GM12878 (cell line): Measurements from ENCODE around the gene LAMB4. TPM values are rescaled to one million over a fixed set of nuclear protein-coding genes. Genes with fewer than 3 reads are reported as not detected.

ENCODE experiments used
- ELK1 ChIP-seq: IDR thresholded peaks from 2 replicates; pipeline ENCODE4 v1.6.1; 2012; ENCODE audit warnings: low read depth, low read length, improper control_type of control experiment
- ZBED1 ChIP-seq: IDR thresholded peaks from 2 replicates; pipeline ENCODE4 v1.6.1; 2016; ENCODE audit warnings: borderline replicate concordance
- ZBTB4 ChIP-seq: fragments of 450-650 bp; formaldehyde crosslinking; IDR thresholded peaks from 2 replicates; pipeline ENCODE4 v1.4.0; 2022; ENCODE audit warnings: mild to moderate bottlenecking, moderate library complexity
- ZNF592 ChIP-seq: fragments of 450-650 bp; IDR thresholded peaks from 2 replicates; pipeline ENCODE4 v1.6.1; 2017; ENCODE audit warnings: mild to moderate bottlenecking, moderate library complexity
- polyA plus RNA-seq, 11 experiments: library from polyadenylated mRNA; depleted of rRNA in 4 of 11; unstranded in 6 of 11; stranded (reverse) in 5 of 11; fragments of >200 nt; fragmentation: Nextera tagmentation in 4 of 11; fragmentation: Illumina TruSeq in 1 of 11; extraction: Ambion mirVana in 4 of 11; extraction: Trizol in 1 of 11; gene quantifications; 1 replicate in 1 of 11; 2 replicates in 10 of 11; pipeline versions ENCODE4 v1.2.1 to v1.2.3, GENCODE V29; 2011 to 2016; ENCODE audit warnings: inconsistent platforms in 2 of 11, missing spikeins in 2 of 11, low read depth in 1 of 11
- total RNA-seq, 4 experiments: library from RNA; depleted of rRNA in 3 of 4; stranded (reverse); fragments of >200 nt in 3 of 4; fragmentation: Illumina TruSeq in 1 of 4; extraction: Trizol in 1 of 4; gene quantifications; 2 replicates each; pipeline versions ENCODE4 v1.2.1 to v1.2.3, GENCODE V29; 2013 to 2021

Gene LAMB4
- total and polyA plus RNA-seq, 10 of the 15 experiments (the other 5 are each of a cell fraction or from before 2014, with no cell fraction given) = 0.04 to 0.06 TPM; not detected in 8

GRCh38 chr7:108129018-108129965, 869 bp downstream of the LAMB4 start (continued):
- TF ChIP-seq ZNF592 (no peak), ZBTB4 (no peak), ELK1 (no peak), ZBED1 (no peak)
